HEK293 (cell line): Measurements from ENCODE around the gene EHD3.

Source experiments
- GFI1B ChIP-seq: fragments of 450-650 bp; formaldehyde crosslinking; IDR thresholded peaks from 2 replicates; pipeline ENCODE4 v1.5.1; 2016; ENCODE audit warnings: missing biosample characterization, missing genetic modification characterization
- TCF7L2 ChIP-seq: IDR thresholded peaks from 2 replicates; pipeline ENCODE4 v1.6.1; 2011; ENCODE audit warnings: low read depth, mild to moderate bottlenecking, inconsistent platforms, low read length, moderate library complexity, borderline replicate concordance
- ZNF274 ChIP-seq, 2 experiments: fragments of 200-500 bp in 1 of 2; fragments of 450-650 bp in 1 of 2; sonication (Bioruptor generic) in 1 of 2; formaldehyde crosslinking in 1 of 2; IDR thresholded peaks; 2 replicates each; pipeline versions ENCODE4 v1.5.1 to v1.6.1; 2014 to 2016; ENCODE audit warnings: borderline replicate concordance in 1 of 2, inconsistent platforms in 1 of 2, low read length in 1 of 2, missing biosample characterization in 1 of 2, missing genetic modification characterization in 1 of 2
- ZNF302 ChIP-seq: fragments of 450-650 bp; formaldehyde crosslinking; IDR thresholded peaks from 2 replicates; pipeline ENCODE4 v1.5.1; 2016; ENCODE audit warnings: missing biosample characterization, missing genetic modification characterization, low read depth
- ZNF544 ChIP-seq: fragments of 450-650 bp; formaldehyde crosslinking; IDR thresholded peaks from 2 replicates; pipeline ENCODE4 v1.5.0; 2017; ENCODE audit warnings: missing biosample characterization, missing genetic modification characterization
- ZNF555 ChIP-seq: fragments of 450-650 bp; formaldehyde crosslinking; conservative IDR thresholded peaks from 2 replicates; pipeline ENCODE4 v1.5.1; 2017; ENCODE audit warnings: missing biosample characterization, mild to moderate bottlenecking, missing genetic modification characterization, inconsistent platforms
- ZSCAN16 ChIP-seq: fragments of 450-650 bp; formaldehyde crosslinking; IDR thresholded peaks from 2 replicates; pipeline ENCODE4 v1.5.1; 2016; ENCODE audit warnings: missing biosample characterization, missing genetic modification characterization
- TF ChIP-seq, protein P1 (sequence below): fragments of 450-650 bp; formaldehyde crosslinking; IDR thresholded peaks from 2 replicates; pipeline ENCODE4 v1.5.1; 2016; ENCODE audit warnings: missing biosample characterization, missing genetic modification characterization
- TF ChIP-seq, protein P2 (sequence below): fragments of 450-650 bp; formaldehyde crosslinking; IDR thresholded peaks from 2 replicates; pipeline ENCODE4 v1.5.1; 2016; ENCODE audit warnings: missing biosample characterization, missing genetic modification characterization
- TF ChIP-seq, protein P3 (sequence below): fragments of 450-650 bp; formaldehyde crosslinking; IDR thresholded peaks from 2 replicates; pipeline ENCODE4 v1.5.1; 2016; ENCODE audit warnings: missing biosample characterization, missing genetic modification characterization, low read depth

DNA sequence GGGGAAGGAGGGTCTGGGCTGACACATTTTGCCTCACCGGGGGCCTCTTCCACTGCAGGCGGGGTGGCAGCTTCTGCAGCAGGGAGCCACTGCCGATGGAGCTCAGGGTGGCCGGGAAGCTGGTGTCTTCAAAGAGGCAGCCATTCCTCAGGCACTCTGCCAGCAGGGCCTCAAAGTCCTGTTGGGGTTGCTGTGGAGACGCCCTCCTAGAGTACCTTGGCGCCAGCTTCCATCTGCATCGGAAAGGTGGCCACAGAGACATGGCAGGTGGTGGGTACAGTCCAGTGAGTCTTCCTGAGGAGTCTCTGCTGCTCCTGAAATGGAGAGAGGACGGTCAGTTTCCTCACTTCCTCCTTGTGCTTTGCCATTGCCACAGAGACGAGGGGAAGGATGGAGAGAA lies 28.8 kb upstream of the EHD3 start:
- TF ChIP-seq, protein P1, sequence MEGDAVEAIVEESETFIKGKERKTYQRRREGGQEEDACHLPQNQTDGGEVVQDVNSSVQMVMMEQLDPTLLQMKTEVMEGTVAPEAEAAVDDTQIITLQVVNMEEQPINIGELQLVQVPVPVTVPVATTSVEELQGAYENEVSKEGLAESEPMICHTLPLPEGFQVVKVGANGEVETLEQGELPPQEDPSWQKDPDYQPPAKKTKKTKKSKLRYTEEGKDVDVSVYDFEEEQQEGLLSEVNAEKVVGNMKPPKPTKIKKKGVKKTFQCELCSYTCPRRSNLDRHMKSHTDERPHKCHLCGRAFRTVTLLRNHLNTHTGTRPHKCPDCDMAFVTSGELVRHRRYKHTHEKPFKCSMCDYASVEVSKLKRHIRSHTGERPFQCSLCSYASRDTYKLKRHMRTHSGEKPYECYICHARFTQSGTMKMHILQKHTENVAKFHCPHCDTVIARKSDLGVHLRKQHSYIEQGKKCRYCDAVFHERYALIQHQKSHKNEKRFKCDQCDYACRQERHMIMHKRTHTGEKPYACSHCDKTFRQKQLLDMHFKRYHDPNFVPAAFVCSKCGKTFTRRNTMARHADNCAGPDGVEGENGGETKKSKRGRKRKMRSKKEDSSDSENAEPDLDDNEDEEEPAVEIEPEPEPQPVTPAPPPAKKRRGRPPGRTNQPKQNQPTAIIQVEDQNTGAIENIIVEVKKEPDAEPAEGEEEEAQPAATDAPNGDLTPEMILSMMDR (tag by site-specific recombination) = no peak
- TF ChIP-seq ZNF302 (tag by site-specific recombination) (no peak), ZNF555 (tag by site-specific recombination) (no peak), TCF7L2 (no peak), ZSCAN16 (tag by site-specific recombination) (no peak), GFI1B (tag by site-specific recombination) (no peak), ZNF544 (tag by site-specific recombination) (no peak), ZNF274 (IDR thresholded peaks at IDR 0.05; ENCODE audit: low read length) (no peak), ZNF274 (tag by site-specific recombination; IDR thresholded peaks at IDR 0.05; ENCODE audit: borderline replicate concordance) (no peak)
- TF ChIP-seq, protein P2, sequence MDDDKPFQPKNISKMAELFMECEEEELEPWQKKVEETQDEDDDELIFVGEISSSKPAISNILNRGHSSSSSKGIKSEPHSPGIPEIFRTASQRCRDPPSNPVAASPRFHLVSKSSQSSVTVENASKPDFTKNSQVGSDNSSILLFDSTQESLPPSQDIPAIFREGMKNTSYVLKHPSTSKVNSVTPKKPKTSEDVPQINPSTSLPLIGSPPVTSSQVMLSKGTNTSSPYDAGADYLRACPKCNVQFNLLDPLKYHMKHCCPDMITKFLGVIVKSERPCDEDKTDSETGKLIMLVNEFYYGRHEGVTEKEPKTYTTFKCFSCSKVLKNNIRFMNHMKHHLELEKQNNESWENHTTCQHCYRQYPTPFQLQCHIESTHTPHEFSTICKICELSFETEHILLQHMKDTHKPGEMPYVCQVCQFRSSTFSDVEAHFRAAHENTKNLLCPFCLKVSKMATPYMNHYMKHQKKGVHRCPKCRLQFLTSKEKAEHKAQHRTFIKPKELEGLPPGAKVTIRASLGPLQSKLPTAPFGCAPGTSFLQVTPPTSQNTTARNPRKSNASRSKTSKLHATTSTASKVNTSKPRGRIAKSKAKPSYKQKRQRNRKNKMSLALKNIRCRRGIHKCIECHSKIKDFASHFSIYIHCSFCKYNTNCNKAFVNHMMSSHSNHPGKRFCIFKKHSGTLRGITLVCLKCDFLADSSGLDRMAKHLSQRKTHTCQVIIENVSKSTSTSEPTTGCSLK (tag by site-specific recombination) = no peak
- TF ChIP-seq, protein P3, sequence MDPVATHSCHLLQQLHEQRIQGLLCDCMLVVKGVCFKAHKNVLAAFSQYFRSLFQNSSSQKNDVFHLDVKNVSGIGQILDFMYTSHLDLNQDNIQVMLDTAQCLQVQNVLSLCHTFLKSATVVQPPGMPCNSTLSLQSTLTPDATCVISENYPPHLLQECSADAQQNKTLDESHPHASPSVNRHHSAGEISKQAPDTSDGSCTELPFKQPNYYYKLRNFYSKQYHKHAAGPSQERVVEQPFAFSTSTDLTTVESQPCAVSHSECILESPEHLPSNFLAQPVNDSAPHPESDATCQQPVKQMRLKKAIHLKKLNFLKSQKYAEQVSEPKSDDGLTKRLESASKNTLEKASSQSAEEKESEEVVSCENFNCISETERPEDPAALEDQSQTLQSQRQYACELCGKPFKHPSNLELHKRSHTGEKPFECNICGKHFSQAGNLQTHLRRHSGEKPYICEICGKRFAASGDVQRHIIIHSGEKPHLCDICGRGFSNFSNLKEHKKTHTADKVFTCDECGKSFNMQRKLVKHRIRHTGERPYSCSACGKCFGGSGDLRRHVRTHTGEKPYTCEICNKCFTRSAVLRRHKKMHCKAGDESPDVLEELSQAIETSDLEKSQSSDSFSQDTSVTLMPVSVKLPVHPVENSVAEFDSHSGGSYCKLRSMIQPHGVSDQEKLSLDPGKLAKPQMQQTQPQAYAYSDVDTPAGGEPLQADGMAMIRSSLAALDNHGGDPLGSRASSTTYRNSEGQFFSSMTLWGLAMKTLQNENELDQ (tag by site-specific recombination) = no peak
